Smooth muscle cell (in vitro differentiated cells): ENCODE results near the gene TMEM51. TPM values are rescaled to one million over a fixed set of nuclear protein-coding genes. Genes with fewer than 3 reads are reported as not detected.

Source experiments
- DNase-seq: peaks from one replicate; lab custom pipeline; 2025; ENCODE audit not compliant: unreplicated experiment; lab: John Stamatoyannopoulos, UW
- H2AFZ ChIP-seq: fragments of 200-600 bp; sonication (generic); 2 replicates; pipeline ENCODE4 v1.6.0; 2016; ENCODE audit warnings: antibody characterized with exemption, low read depth, mild to moderate bottlenecking
- H3F3A ChIP-seq: fragments of 200-600 bp; sonication (generic); 2 replicates; pipeline ENCODE4 v1.6.0; 2017; ENCODE audit warnings: antibody characterized with exemption, low read depth
- H3K27ac ChIP-seq: fragments of 200-600 bp; sonication (generic); 2 replicates; pipeline ENCODE4 v1.5.1; 2016; ENCODE audit warnings: low read depth, mild to moderate bottlenecking
- H3K27me3 ChIP-seq: fragments of 200-600 bp; sonication (generic); 2 replicates; pipeline ENCODE4 v1.6.1; 2016; ENCODE audit warnings: low read depth, mild to moderate bottlenecking
- H3K36me3 ChIP-seq: fragments of 200-600 bp; sonication (generic); 2 replicates; pipeline ENCODE4 v1.5.1; 2016; ENCODE audit warnings: low read depth
- H3K4me1 ChIP-seq: fragments of 200-600 bp; sonication (generic); 2 replicates; pipeline ENCODE4 v1.5.1; 2016; ENCODE audit warnings: low read depth
- H3K4me2 ChIP-seq: fragments of 200-600 bp; sonication (generic); 2 replicates; pipeline ENCODE4 v1.6.0; 2016; ENCODE audit warnings: mild to moderate bottlenecking
- H3K4me3 ChIP-seq: fragments of 200-600 bp; sonication (generic); 2 replicates; pipeline ENCODE4 v1.5.1; 2016; ENCODE audit warnings: mild to moderate bottlenecking
- H3K79me2 ChIP-seq: fragments of 200-600 bp; sonication (generic); 2 replicates; pipeline ENCODE4 v1.6.0; 2016; ENCODE audit warnings: low read depth, mild to moderate bottlenecking
- H3K9ac ChIP-seq: fragments of 200-600 bp; sonication (generic); 2 replicates; pipeline ENCODE4 v1.6.0; 2016; ENCODE audit warnings: low read depth
- H3K9me3 ChIP-seq: fragments of 200-600 bp; sonication (generic); replicated peaks from 2 replicates; pipeline ENCODE4 v1.5.1; 2016; ENCODE audit warnings: low read depth
- H4K20me1 ChIP-seq: fragments of 200-600 bp; sonication (generic); 2 replicates; pipeline ENCODE4 v1.6.0; 2016; ENCODE audit warnings: low read depth
- WGBS: methylation state at CpG from one replicate; pipeline ENCODE4 v1.1.7; 2016; ENCODE audit warnings: low lambda C conversion rate; 5-methylcytosine and 5-hydroxymethylcytosine counted together
- polyA plus RNA-seq: library from polyadenylated mRNA; unstranded; fragments of >200 nt; fragmentation: Nextera tagmentation; extraction: Ambion mirVana; gene quantifications from 2 replicates; pipeline ENCODE4 v1.2.1, GENCODE V29; 2016
- total RNA-seq: library from RNA; depleted of rRNA; stranded (reverse); fragments of >200 nt; gene quantifications from 2 replicates; pipeline ENCODE4 v1.2.3, GENCODE V29; 2014
- TF ChIP-seq, protein P1 (sequence below): fragments of 200-600 bp; sonication (generic); IDR thresholded peaks from 2 replicates; pipeline ENCODE4 v1.5.1; 2017; ENCODE audit warnings: borderline replicate concordance, mild to moderate bottlenecking, antibody characterized with exemption; ENCODE audit not compliant: insufficient read depth, poor library complexity, severe bottlenecking

Gene TMEM51
- total and polyA plus RNA-seq, 2 experiments from 2014 or later, result 9.8 to 10.4 TPM

- Histone ChIP-seq H3K4me1 (peaks cover 12% of the 10 kb centered on the region), H3F3A (peaks cover 6% of the 10 kb centered on the region), H3K36me3 (no peaks in the 10 kb centered on the region), H3K27me3 (no peaks in the 10 kb centered on the region), H3K9ac (no peak overlapping the region), H3K4me3 (no peak overlapping the region), H3K27ac (no peak overlapping the region), H3K4me2 (no peak overlapping the region), H3K79me2 (peaks cover 34% of the 10 kb centered on the region), H4K20me1 (peaks cover 4% of the 10 kb centered on the region), H2AFZ (no peak overlapping the region), H3K9me3 (no peaks in the 10 kb centered on the region)
- 74% methylated on average over 3 of the region's 3 CpGs for WGBS
- TF ChIP-seq, protein P1, sequence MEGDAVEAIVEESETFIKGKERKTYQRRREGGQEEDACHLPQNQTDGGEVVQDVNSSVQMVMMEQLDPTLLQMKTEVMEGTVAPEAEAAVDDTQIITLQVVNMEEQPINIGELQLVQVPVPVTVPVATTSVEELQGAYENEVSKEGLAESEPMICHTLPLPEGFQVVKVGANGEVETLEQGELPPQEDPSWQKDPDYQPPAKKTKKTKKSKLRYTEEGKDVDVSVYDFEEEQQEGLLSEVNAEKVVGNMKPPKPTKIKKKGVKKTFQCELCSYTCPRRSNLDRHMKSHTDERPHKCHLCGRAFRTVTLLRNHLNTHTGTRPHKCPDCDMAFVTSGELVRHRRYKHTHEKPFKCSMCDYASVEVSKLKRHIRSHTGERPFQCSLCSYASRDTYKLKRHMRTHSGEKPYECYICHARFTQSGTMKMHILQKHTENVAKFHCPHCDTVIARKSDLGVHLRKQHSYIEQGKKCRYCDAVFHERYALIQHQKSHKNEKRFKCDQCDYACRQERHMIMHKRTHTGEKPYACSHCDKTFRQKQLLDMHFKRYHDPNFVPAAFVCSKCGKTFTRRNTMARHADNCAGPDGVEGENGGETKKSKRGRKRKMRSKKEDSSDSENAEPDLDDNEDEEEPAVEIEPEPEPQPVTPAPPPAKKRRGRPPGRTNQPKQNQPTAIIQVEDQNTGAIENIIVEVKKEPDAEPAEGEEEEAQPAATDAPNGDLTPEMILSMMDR, result no peak
- no peak for DNase-seq
Observed at GRCh38 chr1:15185617-15186016, 32.1 kb downstream of the TMEM51 start.

DNA sequence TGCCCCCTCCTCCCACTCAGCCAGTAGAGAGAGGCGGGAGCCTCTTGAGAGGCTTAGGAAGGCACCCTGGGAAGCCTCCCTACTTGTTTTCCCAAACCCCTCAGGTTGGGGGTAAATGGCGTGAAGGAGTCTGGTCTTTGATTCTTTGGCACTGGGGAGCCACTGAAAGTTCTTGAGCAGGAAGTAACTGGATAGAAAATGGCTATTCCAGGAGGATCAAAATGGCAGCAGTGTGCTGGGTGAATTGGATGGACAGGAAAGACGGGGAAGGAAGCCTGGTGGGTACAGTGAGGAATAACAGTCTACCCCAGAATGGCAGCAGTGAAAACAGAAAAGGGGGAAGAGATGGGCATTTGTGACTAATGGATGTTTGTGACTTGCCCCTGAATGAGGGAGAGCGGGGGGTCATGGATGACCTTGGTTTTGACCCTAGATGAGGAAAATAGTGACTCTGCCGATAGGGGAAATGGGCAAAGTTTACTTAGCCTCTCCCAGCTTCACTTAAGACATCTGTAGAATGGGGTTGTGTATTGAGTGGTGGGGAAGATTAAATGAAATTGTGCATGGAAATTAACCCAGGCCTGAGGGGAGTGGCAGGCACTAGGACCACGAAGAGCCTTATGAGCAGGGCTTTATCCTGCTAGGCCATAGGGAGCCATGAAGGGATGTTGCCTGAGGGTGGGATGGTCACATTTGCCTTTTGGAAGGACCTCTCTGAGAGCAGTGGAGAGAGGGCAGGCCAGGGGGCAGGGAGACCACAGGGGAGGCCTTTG, 32.7 kb downstream of the TMEM51 start:
- no peaks in the 10 kb centered on the region for H3K36me3 ChIP-seq
- WGBS, result 76% methylated on average over 6 of the region's 6 CpGs
- TF ChIP-seq, protein P1, result no peak
- no peak for DNase-seq
- H3K27me3 ChIP-seq, result no peaks in the 10 kb centered on the region
- no peak overlapping the region for H2AFZ ChIP-seq
- H3K9me3 ChIP-seq, result no peaks in the 10 kb centered on the region
- H3K79me2 ChIP-seq, result peaks cover 30% of the 10 kb centered on the region
- H4K20me1 ChIP-seq, result peaks cover 4% of the 10 kb centered on the region
- peaks cover 12% of the 10 kb centered on the region for H3K4me1 ChIP-seq
- H3K4me2 ChIP-seq, result no peak overlapping the region
- H3K9ac ChIP-seq, result no peak overlapping the region
- H3F3A ChIP-seq, result peaks cover under 1% of the 10 kb centered on the region
- no peak overlapping the region for H3K4me3 ChIP-seq
- H3K27ac ChIP-seq, result no peak overlapping the region

GRCh38 chr1:15186846-15187151, 33.3 kb downstream of the TMEM51 start:
- Histone ChIP-seq H3K4me2 (no peak overlapping the region), H3K27me3 (no peaks in the 10 kb centered on the region), H3K36me3 (no peaks in the 10 kb centered on the region), H3K4me1 (peaks cover 12% of the 10 kb centered on the region), H3K4me3 (no peak overlapping the region), H4K20me1 (peaks cover 4% of the 10 kb centered on the region), H3K9ac (no peak overlapping the region), H3K9me3 (no peaks in the 10 kb centered on the region), H3K79me2 (peaks cover 26% of the 10 kb centered on the region), H2AFZ (no peak overlapping the region), H3F3A (no peaks in the 10 kb centered on the region), H3K27ac (no peak overlapping the region)
- 56% methylated on average over 5 of the region's 6 CpGs for WGBS
- DNase-seq, result no peak
- TF ChIP-seq, protein P1, result no peak
